Neural cell (in vitro differentiated cells): Measurements from ENCODE around the gene NHSL1.

Experiments
- EP300 ChIP-seq: fragments of 450-650 bp; conservative IDR thresholded peaks from 2 replicates; pipeline ENCODE4 v1.6.1; 2014; ENCODE audit warnings: antibody characterized with exemption, mild to moderate bottlenecking, moderate library complexity; ENCODE audit not compliant: poor library complexity, severe bottlenecking
- EZH2 ChIP-seq: fragments of 200-600, 300-800 bp; shearing (Covaris generic), sonication (generic); IDR thresholded peaks from 2 replicates; pipeline ENCODE4 v1.6.1; 2014; ENCODE audit warnings: antibody characterized with exemption, low read length, borderline replicate concordance, mild to moderate bottlenecking; ENCODE audit not compliant: insufficient read depth, poor library complexity, severe bottlenecking
- POLR2AphosphoS5 ChIP-seq: IDR thresholded peaks from 2 replicates; pipeline ENCODE4 v1.6.1; 2012
- TAF1 ChIP-seq: IDR thresholded peaks from 2 replicates; pipeline ENCODE4 v1.6.1; 2012; ENCODE audit warnings: low read depth
- TF ChIP-seq, protein P1 (sequence below): fragments of 450-650 bp; IDR thresholded peaks from 2 replicates; pipeline ENCODE4 v1.5.1; 2014; ENCODE audit warnings: antibody characterized with exemption, mild to moderate bottlenecking, moderate library complexity; ENCODE audit not compliant: poor library complexity, severe bottlenecking
- TF ChIP-seq, protein P2 (sequence below): IDR thresholded peaks from 2 replicates; pipeline ENCODE4 v1.6.1; 2012; ENCODE audit warnings: borderline replicate concordance

DNA sequence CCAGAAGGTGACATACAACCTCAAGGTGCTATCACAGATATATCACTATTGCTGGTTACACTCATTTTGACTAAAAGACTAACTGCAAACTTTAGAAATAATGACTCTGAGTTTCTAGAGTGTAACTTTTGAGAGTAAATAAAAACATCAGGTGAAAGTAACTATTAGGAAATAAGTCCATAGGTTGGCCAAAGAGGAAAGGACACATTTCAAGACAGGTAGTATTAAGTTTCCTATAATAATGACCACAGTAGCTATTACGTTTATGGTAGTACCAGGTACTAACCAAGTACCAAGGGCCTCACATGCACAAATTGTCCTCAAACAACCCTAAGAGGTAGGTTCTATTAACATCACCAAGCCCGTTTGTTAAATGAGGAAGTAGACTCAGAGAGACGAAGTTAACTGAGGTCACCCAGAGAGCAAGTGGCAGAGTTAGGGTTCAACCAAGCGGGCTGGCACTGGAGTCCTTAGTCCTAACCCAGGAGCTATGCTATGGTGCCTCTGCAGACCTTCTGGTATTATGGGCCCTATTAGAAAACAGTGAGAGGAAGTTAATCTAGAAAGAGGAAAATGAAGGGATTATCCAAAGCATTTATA is 58.4 kb downstream of the NHSL1 start:
- TF ChIP-seq, protein P1, sequence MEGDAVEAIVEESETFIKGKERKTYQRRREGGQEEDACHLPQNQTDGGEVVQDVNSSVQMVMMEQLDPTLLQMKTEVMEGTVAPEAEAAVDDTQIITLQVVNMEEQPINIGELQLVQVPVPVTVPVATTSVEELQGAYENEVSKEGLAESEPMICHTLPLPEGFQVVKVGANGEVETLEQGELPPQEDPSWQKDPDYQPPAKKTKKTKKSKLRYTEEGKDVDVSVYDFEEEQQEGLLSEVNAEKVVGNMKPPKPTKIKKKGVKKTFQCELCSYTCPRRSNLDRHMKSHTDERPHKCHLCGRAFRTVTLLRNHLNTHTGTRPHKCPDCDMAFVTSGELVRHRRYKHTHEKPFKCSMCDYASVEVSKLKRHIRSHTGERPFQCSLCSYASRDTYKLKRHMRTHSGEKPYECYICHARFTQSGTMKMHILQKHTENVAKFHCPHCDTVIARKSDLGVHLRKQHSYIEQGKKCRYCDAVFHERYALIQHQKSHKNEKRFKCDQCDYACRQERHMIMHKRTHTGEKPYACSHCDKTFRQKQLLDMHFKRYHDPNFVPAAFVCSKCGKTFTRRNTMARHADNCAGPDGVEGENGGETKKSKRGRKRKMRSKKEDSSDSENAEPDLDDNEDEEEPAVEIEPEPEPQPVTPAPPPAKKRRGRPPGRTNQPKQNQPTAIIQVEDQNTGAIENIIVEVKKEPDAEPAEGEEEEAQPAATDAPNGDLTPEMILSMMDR: no peak
- TF ChIP-seq POLR2AphosphoS5 (no peak), EZH2 (no peak), EP300 (no peak), TAF1 (no peak)
- TF ChIP-seq, protein P2, sequence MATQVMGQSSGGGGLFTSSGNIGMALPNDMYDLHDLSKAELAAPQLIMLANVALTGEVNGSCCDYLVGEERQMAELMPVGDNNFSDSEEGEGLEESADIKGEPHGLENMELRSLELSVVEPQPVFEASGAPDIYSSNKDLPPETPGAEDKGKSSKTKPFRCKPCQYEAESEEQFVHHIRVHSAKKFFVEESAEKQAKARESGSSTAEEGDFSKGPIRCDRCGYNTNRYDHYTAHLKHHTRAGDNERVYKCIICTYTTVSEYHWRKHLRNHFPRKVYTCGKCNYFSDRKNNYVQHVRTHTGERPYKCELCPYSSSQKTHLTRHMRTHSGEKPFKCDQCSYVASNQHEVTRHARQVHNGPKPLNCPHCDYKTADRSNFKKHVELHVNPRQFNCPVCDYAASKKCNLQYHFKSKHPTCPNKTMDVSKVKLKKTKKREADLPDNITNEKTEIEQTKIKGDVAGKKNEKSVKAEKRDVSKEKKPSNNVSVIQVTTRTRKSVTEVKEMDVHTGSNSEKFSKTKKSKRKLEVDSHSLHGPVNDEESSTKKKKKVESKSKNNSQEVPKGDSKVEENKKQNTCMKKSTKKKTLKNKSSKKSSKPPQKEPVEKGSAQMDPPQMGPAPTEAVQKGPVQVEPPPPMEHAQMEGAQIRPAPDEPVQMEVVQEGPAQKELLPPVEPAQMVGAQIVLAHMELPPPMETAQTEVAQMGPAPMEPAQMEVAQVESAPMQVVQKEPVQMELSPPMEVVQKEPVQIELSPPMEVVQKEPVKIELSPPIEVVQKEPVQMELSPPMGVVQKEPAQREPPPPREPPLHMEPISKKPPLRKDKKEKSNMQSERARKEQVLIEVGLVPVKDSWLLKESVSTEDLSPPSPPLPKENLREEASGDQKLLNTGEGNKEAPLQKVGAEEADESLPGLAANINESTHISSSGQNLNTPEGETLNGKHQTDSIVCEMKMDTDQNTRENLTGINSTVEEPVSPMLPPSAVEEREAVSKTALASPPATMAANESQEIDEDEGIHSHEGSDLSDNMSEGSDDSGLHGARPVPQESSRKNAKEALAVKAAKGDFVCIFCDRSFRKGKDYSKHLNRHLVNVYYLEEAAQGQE: no peak
